Lower lobe of right lung (tissue), 2 donors: ENCODE data around the gene EFHC1. TPM values are rescaled to one million over a fixed set of nuclear protein-coding genes. Genes with fewer than 3 reads are reported as not detected.

Experiments used
- ATAC-seq, 2 donors: fragments of 200-7000 bp; cut with Tn5 transposase; one replicate each; pipeline ENCODE4 v1.9.1; 2020 to 2022; ENCODE audit warnings: mild to moderate bottlenecking in 2 of 2, moderate library complexity in 2 of 2
- DNase-seq: peaks from one replicate; pipeline ENCODE4 v3.0.0-alpha.2; 2020
- H3K27ac ChIP-seq: fragments of 200-600 bp; one replicate; pipeline ENCODE4 v1.8.0; 2022
- H3K27me3 ChIP-seq: fragments of 200-600 bp; one replicate; pipeline ENCODE4 v1.8.0; 2022; ENCODE audit warnings: low read depth
- H3K36me3 ChIP-seq: fragments of 200-600 bp; one replicate; pipeline ENCODE4 v1.8.0; 2022; ENCODE audit warnings: mild to moderate bottlenecking
- H3K4me1 ChIP-seq: fragments of 200-600 bp; one replicate; pipeline ENCODE4 v1.8.0; 2022
- H3K4me3 ChIP-seq: fragments of 200-600 bp; one replicate; pipeline ENCODE4 v1.8.0; 2022; ENCODE audit warnings: mild to moderate bottlenecking
- H3K9me3 ChIP-seq: fragments of 200-600 bp; one replicate; pipeline ENCODE4 v1.8.0; 2022
- intact Hi-C: fragments of 100-400 bp; cut with DNase I; formaldehyde crosslinking; loops from one replicate; pipeline ENCODE4 v1.11.0; 2022
- total RNA-seq: library from RNA; stranded (reverse); fragmentation: NEBNext Ultra II Directional; extraction: Animal tissue kit (Norgen Biotek cat#: 25700); gene quantifications from one replicate; pipeline ENCODE4 v1.2.1, GENCODE V29; 2021
- TF ChIP-seq, protein P1 (sequence below): fragments of 200-600 bp; IDR thresholded peaks from one replicate; pipeline ENCODE4 v1.8.0; 2022; ENCODE audit warnings: antibody characterized with exemption, mild to moderate bottlenecking
- donor health status: DM: no; HTN: yes; CAD: no; lungs with severe emphysema.

Gene EFHC1
- total RNA-seq, 1 donor from 2014 or later, result 42.2 TPM

- intact Hi-C loops, result loop anchor here (10.0 kb wide), 1 partner anchor 125 kb away; the partner anchor contains the start of gene MCM3
- H3K4me1 ChIP-seq, result no peaks in the 10 kb centered on the region
- DNase-seq (no peak), ATAC-seq (no peak)
- no peak overlapping the region for H3K27ac ChIP-seq
- H3K4me3 ChIP-seq, result no peak overlapping the region
- no peaks in the 10 kb centered on the region for H3K9me3 ChIP-seq
- H3K27me3 ChIP-seq, result no peaks in the 10 kb centered on the region
- H3K36me3 ChIP-seq, result peaks cover 9% of the 10 kb centered on the region
- TF ChIP-seq, protein P1, sequence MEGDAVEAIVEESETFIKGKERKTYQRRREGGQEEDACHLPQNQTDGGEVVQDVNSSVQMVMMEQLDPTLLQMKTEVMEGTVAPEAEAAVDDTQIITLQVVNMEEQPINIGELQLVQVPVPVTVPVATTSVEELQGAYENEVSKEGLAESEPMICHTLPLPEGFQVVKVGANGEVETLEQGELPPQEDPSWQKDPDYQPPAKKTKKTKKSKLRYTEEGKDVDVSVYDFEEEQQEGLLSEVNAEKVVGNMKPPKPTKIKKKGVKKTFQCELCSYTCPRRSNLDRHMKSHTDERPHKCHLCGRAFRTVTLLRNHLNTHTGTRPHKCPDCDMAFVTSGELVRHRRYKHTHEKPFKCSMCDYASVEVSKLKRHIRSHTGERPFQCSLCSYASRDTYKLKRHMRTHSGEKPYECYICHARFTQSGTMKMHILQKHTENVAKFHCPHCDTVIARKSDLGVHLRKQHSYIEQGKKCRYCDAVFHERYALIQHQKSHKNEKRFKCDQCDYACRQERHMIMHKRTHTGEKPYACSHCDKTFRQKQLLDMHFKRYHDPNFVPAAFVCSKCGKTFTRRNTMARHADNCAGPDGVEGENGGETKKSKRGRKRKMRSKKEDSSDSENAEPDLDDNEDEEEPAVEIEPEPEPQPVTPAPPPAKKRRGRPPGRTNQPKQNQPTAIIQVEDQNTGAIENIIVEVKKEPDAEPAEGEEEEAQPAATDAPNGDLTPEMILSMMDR, result no peak
These were observed 10.6 kb upstream of the EFHC1 start for GRCh38 chr6:52409499-52409898.

DNA sequence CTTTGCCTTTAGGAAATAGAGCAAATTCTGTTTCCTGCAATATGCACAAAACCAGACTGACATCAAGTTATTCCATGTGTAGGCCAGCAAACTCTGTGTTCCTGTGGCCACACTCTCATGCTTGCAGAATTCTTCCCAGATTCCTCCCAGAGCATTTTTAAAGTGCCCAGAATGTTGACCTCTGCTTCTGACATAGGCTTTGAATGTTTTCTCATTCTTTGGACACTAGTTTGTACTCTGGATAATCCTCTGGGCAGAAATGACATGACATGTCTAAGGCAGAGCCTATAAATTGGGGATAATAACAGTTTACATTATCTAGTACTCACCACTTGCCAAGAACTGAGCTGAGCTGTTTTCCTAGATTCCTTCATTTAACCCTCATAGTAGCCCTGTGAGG is 9.2 kb upstream of the EFHC1 start:
- ATAC-seq (no peak), DNase-seq (no peak)
- no peaks in the 10 kb centered on the region for H3K36me3 ChIP-seq
- intact Hi-C loops, result loop anchor here (5.0 kb wide), 1 partner anchor 251 kb away; no protein-coding TSS in a partner anchor
- no peaks in the 10 kb centered on the region for H3K27me3 ChIP-seq
- H3K27ac ChIP-seq, result no peak overlapping the region
- H3K9me3 ChIP-seq, result no peaks in the 10 kb centered on the region
- no peaks in the 10 kb centered on the region for H3K4me1 ChIP-seq
- no peak overlapping the region for H3K4me3 ChIP-seq
- TF ChIP-seq, protein P1, result no peak

DNA sequence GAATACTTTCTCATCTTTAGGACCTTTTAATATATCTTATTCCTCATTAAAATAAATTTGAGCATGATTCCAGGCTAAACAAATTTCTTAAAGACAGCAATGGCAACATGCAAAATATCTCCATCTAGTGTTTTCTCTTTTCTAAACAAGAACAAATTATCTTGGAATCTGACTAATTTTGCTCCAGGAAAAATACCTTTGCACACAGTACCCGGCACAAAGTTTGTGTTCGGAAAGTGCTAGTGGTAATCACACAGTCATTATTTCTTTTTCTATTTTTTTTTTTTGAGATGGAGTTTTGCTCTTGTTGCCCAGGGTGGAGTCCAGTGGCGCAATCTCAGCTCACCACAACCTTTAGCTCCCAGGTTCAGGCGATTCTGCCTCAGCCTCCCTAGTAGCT is 8.2 kb upstream of the EFHC1 start:
- Histone ChIP-seq H3K36me3 (no peaks in the 10 kb centered on the region), H3K27me3 (no peaks in the 10 kb centered on the region), H3K9me3 (no peaks in the 10 kb centered on the region), H3K4me3 (no peak overlapping the region), H3K4me1 (no peaks in the 10 kb centered on the region), H3K27ac (no peak overlapping the region)
- no peak for DNase-seq
- ATAC-seq, result no peak
- intact Hi-C loops, result loop anchor here (5.0 kb wide), 1 partner anchor 250 kb away; no protein-coding TSS in a partner anchor
- TF ChIP-seq, protein P1, result no peak

GRCh38 chr6:52415333-52415732 is 4.8 kb upstream of the EFHC1 start:
- TF ChIP-seq, protein P1, result no peak
- Histone ChIP-seq H3K4me3 (no peak overlapping the region), H3K36me3 (no peaks in the 10 kb centered on the region), H3K27me3 (no peaks in the 10 kb centered on the region), H3K27ac (no peak overlapping the region), H3K4me1 (no peaks in the 10 kb centered on the region), H3K9me3 (no peaks in the 10 kb centered on the region)
- no peak for DNase-seq
- intact Hi-C loops, result no loop called here
- ATAC-seq, result no peak

- no peak for DNase-seq
- no peaks in the 10 kb centered on the region for H3K36me3 ChIP-seq
- H3K4me1 ChIP-seq, result peaks cover 5% of the 10 kb centered on the region
- intact Hi-C loops, result no loop called here
- no peak overlapping the region for H3K4me3 ChIP-seq
- H3K27me3 ChIP-seq, result no peaks in the 10 kb centered on the region
- H3K9me3 ChIP-seq, result no peaks in the 10 kb centered on the region
- TF ChIP-seq, protein P1, result no peak
- no peak for ATAC-seq
- no peak overlapping the region for H3K27ac ChIP-seq
These were observed 4.1 kb upstream of the EFHC1 start for GRCh38 chr6:52415917-52416628.
